Stimulated activated naive B cell treated with anti-CD40 and anti-IgM and Interleukin-4, amounts not matched to agents 10 μg/mL and 1 μg/mL and 100 μg/mL, for 72 hours (primary cell): ENCODE data around the gene IFT81.
"Not testable (repeated sequence)": the region's sequence is repeated elsewhere in the genome, so short reads cannot be mapped to it uniquely, and the experiment has no call there.

Experiments used
- ATAC-seq, 2 donors: fragments of 150-1000 bp; cut with Tn5 transposase; replicated peaks; 2 replicates each; pipeline ENCODE4 v1.10.0; 2021; ENCODE audit warnings: moderate library complexity in 1 of 2
- DNase-seq: peaks from one replicate; pipeline ENCODE4 v3.0.0; 2021
- H3K27ac Mint-ChIP-seq: one replicate; pipeline ENCODE4 v1.8.0; 2022; ENCODE audit warnings: mild to moderate bottlenecking, mixed read lengths
- H3K27me3 Mint-ChIP-seq, 2 donors: one replicate each; pipeline ENCODE4 v1.8.0; 2022; ENCODE audit warnings: mixed read lengths in 2 of 2
- H3K36me3 Mint-ChIP-seq, 2 donors: one replicate each; pipeline ENCODE4 v1.8.0; 2022; ENCODE audit warnings: mixed read lengths in 2 of 2, mild to moderate bottlenecking in 1 of 2
- H3K4me1 Mint-ChIP-seq, 2 donors: one replicate each; pipeline ENCODE4 v1.8.0; 2022; ENCODE audit warnings: mixed read lengths in 2 of 2, mild to moderate bottlenecking in 1 of 2
- H3K4me3 Mint-ChIP-seq, 2 donors: one replicate each; pipeline ENCODE4 v1.8.0; 2022; ENCODE audit warnings: mild to moderate bottlenecking in 2 of 2, mixed read lengths in 2 of 2, moderate library complexity in 1 of 2
- H3K9me3 Mint-ChIP-seq, 2 donors: one replicate each; pipeline ENCODE4 v1.8.0; 2022; ENCODE audit warnings: mixed read lengths in 2 of 2, mild to moderate bottlenecking in 1 of 2

IFT81 gene

GRCh38 chr12:110185626-110186025, 61.5 kb downstream of the IFT81 start:
- Mint-ChIP-seq H3K4me3 (no peak overlapping the region), H3K27ac (peak overlapping the region; percentile 52), H3K4me1 (no peaks in the 10 kb centered on the region), H3K36me3 (peaks cover 11 to 27% of the 10 kb centered on the region in 2 donors), H3K27me3 (no peaks in the 10 kb centered on the region), H3K9me3 (peaks cover 8 to 11% of the 10 kb centered on the region in 2 donors)
- ATAC-seq (no peak), DNase-seq (no peak)

- no peak for DNase-seq
- no peaks in the 10 kb centered on the region for H3K27me3 Mint-ChIP-seq
- H3K27ac Mint-ChIP-seq, result peak overlapping the region; percentile 52
- no peak overlapping the region for H3K4me3 Mint-ChIP-seq
- no peak for ATAC-seq
- H3K4me1 Mint-ChIP-seq, result no peaks in the 10 kb centered on the region
- peaks cover 8 to 11% of the 10 kb centered on the region in 2 donors for H3K9me3 Mint-ChIP-seq
- H3K36me3 Mint-ChIP-seq, result peaks cover 11 to 27% of the 10 kb centered on the region in 2 donors
Observed at GRCh38 chr12:110186059-110186458, 61.9 kb downstream of the IFT81 start.

GRCh38 chr12:110193196-110193595, 69.0 kb downstream of the IFT81 start:
- ATAC-seq (no peak), DNase-seq (no peak)
- no peaks in the 10 kb centered on the region for H3K27me3 Mint-ChIP-seq
- H3K4me1 Mint-ChIP-seq, result no peaks in the 10 kb centered on the region
- H3K27ac Mint-ChIP-seq, result no peak overlapping the region
- H3K9me3 Mint-ChIP-seq, result no peaks in the 10 kb centered on the region
- no peak overlapping the region for H3K4me3 Mint-ChIP-seq
- peaks cover 0 to 14% of the 10 kb centered on the region in 2 donors for H3K36me3 Mint-ChIP-seq

GRCh38 chr12:110197003-110197402, 72.8 kb downstream of the IFT81 start:
- no peaks in the 10 kb centered on the region for H3K9me3 Mint-ChIP-seq
- H3K4me1 Mint-ChIP-seq, result peaks cover 0 to 2% of the 10 kb centered on the region in 2 donors
- no peak overlapping the region for H3K4me3 Mint-ChIP-seq
- ATAC-seq (no peak), DNase-seq (no peak)
- H3K36me3 Mint-ChIP-seq, result peaks cover 0 to 4% of the 10 kb centered on the region in 2 donors
- no peak overlapping the region for H3K27ac Mint-ChIP-seq
- H3K27me3 Mint-ChIP-seq, result no peaks in the 10 kb centered on the region

GRCh38 chr12:110198386-110198785, 74.2 kb downstream of the IFT81 start:
- Mint-ChIP-seq H3K4me3 (no peak overlapping the region), H3K36me3 (peaks cover 0 to 4% of the 10 kb centered on the region in 2 donors), H3K27ac (no peak overlapping the region), H3K4me1 (peaks cover 0 to 2% of the 10 kb centered on the region in 2 donors), H3K9me3 (no peaks in the 10 kb centered on the region), H3K27me3 (no peaks in the 10 kb centered on the region)
- no peak for ATAC-seq
- no peak for DNase-seq

- H3K4me3 Mint-ChIP-seq, result no peak overlapping the region
- peaks cover under 1 to 2% of the 10 kb centered on the region in 2 donors for H3K36me3 Mint-ChIP-seq
- DNase-seq (no peak), ATAC-seq (no peak)
- no peaks in the 10 kb centered on the region for H3K9me3 Mint-ChIP-seq
- no peak overlapping the region for H3K27ac Mint-ChIP-seq
- no peaks in the 10 kb centered on the region for H3K27me3 Mint-ChIP-seq
- peaks cover 0 to 2% of the 10 kb centered on the region in 2 donors for H3K4me1 Mint-ChIP-seq
Observed at GRCh38 chr12:110199339-110200123, 75.4 kb downstream of the IFT81 start.

GRCh38 chr12:110200124-110200417, 75.9 kb downstream of the IFT81 start:
- Mint-ChIP-seq H3K4me3 (no peak overlapping the region), H3K4me1 (peaks cover 0 to 2% of the 10 kb centered on the region in 2 donors), H3K36me3 (peaks cover 2 to 5% of the 10 kb centered on the region in 2 donors), H3K9me3 (no peaks in the 10 kb centered on the region), H3K27ac (no peak overlapping the region), H3K27me3 (no peaks in the 10 kb centered on the region)
- DNase-seq (no peak), ATAC-seq (no peak)

- Mint-ChIP-seq H3K27ac (no peak overlapping the region), H3K4me1 (peaks cover 0 to 2% of the 10 kb centered on the region in 2 donors), H3K4me3 (no peak overlapping the region), H3K9me3 (no peaks in the 10 kb centered on the region), H3K36me3 (peaks cover 2 to 5% of the 10 kb centered on the region in 2 donors), H3K27me3 (no peaks in the 10 kb centered on the region)
- ATAC-seq (no peak), DNase-seq (no peak)
Observed at GRCh38 chr12:110201995-110202394, 77.8 kb downstream of the IFT81 start.

GRCh38 chr12:110203546-110203945, 79.4 kb downstream of the IFT81 start:
- no peak overlapping the region for H3K4me3 Mint-ChIP-seq
- H3K27ac Mint-ChIP-seq, result no peak overlapping the region
- DNase-seq (no peak), ATAC-seq (no peak)
- no peaks in the 10 kb centered on the region for H3K9me3 Mint-ChIP-seq
- H3K36me3 Mint-ChIP-seq, result peaks cover 2 to 5% of the 10 kb centered on the region in 2 donors
- H3K27me3 Mint-ChIP-seq, result no peaks in the 10 kb centered on the region
- H3K4me1 Mint-ChIP-seq, result peaks cover 0 to 2% of the 10 kb centered on the region in 2 donors

GRCh38 chr12:110205931-110206330, 81.8 kb downstream of the IFT81 start:
- DNase-seq (no peak), ATAC-seq (no peak)
- no peak overlapping the region for H3K4me3 Mint-ChIP-seq
- no peaks in the 10 kb centered on the region for H3K27me3 Mint-ChIP-seq
- H3K4me1 Mint-ChIP-seq, result no peaks in the 10 kb centered on the region
- H3K36me3 Mint-ChIP-seq, result peaks cover 2 to 5% of the 10 kb centered on the region in 2 donors
- no peaks in the 10 kb centered on the region for H3K9me3 Mint-ChIP-seq
- H3K27ac Mint-ChIP-seq, result no peak overlapping the region

- not testable (repeated sequence) for DNase-seq, H3K4me1 Mint-ChIP-seq, H3K4me3 Mint-ChIP-seq, H3K9me3 Mint-ChIP-seq, ATAC-seq, H3K27me3 Mint-ChIP-seq, H3K36me3 Mint-ChIP-seq, H3K27ac Mint-ChIP-seq
Observed at GRCh38 chr12:110211639-110212536, 87.7 kb downstream of the IFT81 start.

- no peak for ATAC-seq
- no peaks in the 10 kb centered on the region for H3K9me3 Mint-ChIP-seq
Observed at GRCh38 chr12:110217996-110218674, 94.0 kb downstream of the IFT81 start.

GRCh38 chr12:110222027-110222426, 97.9 kb downstream of the IFT81 start:
- Mint-ChIP-seq H3K27ac (no peak overlapping the region), H3K36me3 (no peaks in the 10 kb centered on the region), H3K4me1 (no peaks in the 10 kb centered on the region), H3K4me3 (no peak overlapping the region), H3K27me3 (no peaks in the 10 kb centered on the region), H3K9me3 (no peaks in the 10 kb centered on the region)
- no peak for ATAC-seq
- no peak for DNase-seq

More at GRCh38 chr12:110217996-110218674, 94.0 kb downstream of the IFT81 start:
- H3K4me1 Mint-ChIP-seq, result no peaks in the 10 kb centered on the region
- no peak overlapping the region for H3K27ac Mint-ChIP-seq
- DNase-seq, result no peak
- no peak overlapping the region for H3K4me3 Mint-ChIP-seq
- H3K36me3 Mint-ChIP-seq, result peaks cover 2 to 6% of the 10 kb centered on the region in 2 donors
- H3K27me3 Mint-ChIP-seq, result no peaks in the 10 kb centered on the region

- no peak overlapping the region for H3K27ac Mint-ChIP-seq
- H3K4me3 Mint-ChIP-seq, result no peak overlapping the region
- no peaks in the 10 kb centered on the region for H3K36me3 Mint-ChIP-seq
- no peaks in the 10 kb centered on the region for H3K27me3 Mint-ChIP-seq
- DNase-seq (no peak), ATAC-seq (no peak)
- H3K9me3 Mint-ChIP-seq, result no peaks in the 10 kb centered on the region
- no peaks in the 10 kb centered on the region for H3K4me1 Mint-ChIP-seq
Observed at GRCh38 chr12:110222433-110222832, 98.3 kb downstream of the IFT81 start.
